SIG-M5 (cell line): ENCODE results near the gene PSMA7.
"Not testable (repeated sequence)": the region's sequence is repeated elsewhere in the genome, so short reads cannot be mapped to it uniquely, and the experiment has no call there.

ENCODE experiments used
- DNase-seq: peaks from one replicate; lab custom pipeline; 2025; lab: John Stamatoyannopoulos, UW

Gene PSMA7

GRCh38 chr20:62155428-62156253, 12.4 kb upstream of the PSMA7 start:
- DNase-seq: no peak

GRCh38 chr20:62151835-62152364, 8.7 kb upstream of the PSMA7 start:
- DNase-seq: no peak

- DNase-seq: no peak
Measured at GRCh38 chr20:62151225-62151624, 8.0 kb upstream of the PSMA7 start.

- DNase-seq: no peak
Measured at GRCh38 chr20:62150310-62150575, 7.0 kb upstream of the PSMA7 start.

GRCh38 chr20:62149532-62150309, 6.5 kb upstream of the PSMA7 start:
- DNase-seq: no peak

- no peak for DNase-seq
Measured at GRCh38 chr20:62148908-62149314, 5.7 kb upstream of the PSMA7 start.

GRCh38 chr20:62148383-62148782, 5.2 kb upstream of the PSMA7 start:
- DNase-seq: not testable (repeated sequence)

- DNase-seq: no peak
Measured at GRCh38 chr20:62147528-62147927, 4.3 kb upstream of the PSMA7 start.

- no peak for DNase-seq
Measured at GRCh38 chr20:62147125-62147524, 3.9 kb upstream of the PSMA7 start.

GRCh38 chr20:62146019-62146755, 3.0 kb upstream of the PSMA7 start:
- no peak for DNase-seq

- no peak for DNase-seq
Measured at GRCh38 chr20:62145688-62146018, 2.5 kb upstream of the PSMA7 start.

- DNase-seq: no peak
Measured at GRCh38 chr20:62143957-62144825, 997 bp upstream of the PSMA7 start.

- no peak for DNase-seq
Measured at GRCh38 chr20:62142252-62143080, 728 bp downstream of the PSMA7 start.

- no peak for DNase-seq
Measured at GRCh38 chr20:62141397-62142251, 1.6 kb downstream of the PSMA7 start.

GRCh38 chr20:62141043-62141396, 2.2 kb downstream of the PSMA7 start:
- no peak for DNase-seq

GRCh38 chr20:62139636-62140035, 3.6 kb downstream of the PSMA7 start:
- no peak for DNase-seq

GRCh38 chr20:62138912-62139311, 4.3 kb downstream of the PSMA7 start:
- no peak for DNase-seq

- no peak for DNase-seq
Measured at GRCh38 chr20:62138204-62138543, 5.0 kb downstream of the PSMA7 start.

GRCh38 chr20:62137478-62138203, 5.6 kb downstream of the PSMA7 start:
- DNase-seq: no peak

- no peak for DNase-seq
Measured at GRCh38 chr20:62137092-62137384, 6.2 kb downstream of the PSMA7 start.
